Measurements from ENCODE around the gene MAGED2.
"Not testable (repeated sequence)": the region's sequence is repeated elsewhere in the genome, so short reads cannot be mapped to it uniquely, and the experiment has no call there.

Gene MAGED2

DNA sequence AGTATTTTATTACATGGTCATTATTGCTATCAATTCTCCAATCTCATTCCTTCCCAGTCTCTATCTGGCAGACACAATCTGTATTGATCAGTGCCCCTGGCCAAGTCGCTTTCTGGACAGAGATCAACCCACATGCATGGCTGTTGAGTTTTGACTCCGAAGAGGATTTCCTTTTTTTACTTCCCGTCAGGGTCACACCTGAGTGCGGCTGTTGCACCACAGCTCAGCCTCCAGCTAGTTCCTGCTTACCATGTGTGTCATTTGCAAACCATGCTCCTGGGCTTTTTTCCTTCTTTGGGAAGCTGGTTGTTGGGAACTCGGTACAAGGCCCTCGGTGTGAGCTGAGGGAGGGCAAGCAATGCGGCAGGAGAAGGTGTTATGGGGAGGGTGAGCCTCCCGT, 11.7 kb downstream of the MAGED2 start:
- DNase-seq, result no peak

DNA sequence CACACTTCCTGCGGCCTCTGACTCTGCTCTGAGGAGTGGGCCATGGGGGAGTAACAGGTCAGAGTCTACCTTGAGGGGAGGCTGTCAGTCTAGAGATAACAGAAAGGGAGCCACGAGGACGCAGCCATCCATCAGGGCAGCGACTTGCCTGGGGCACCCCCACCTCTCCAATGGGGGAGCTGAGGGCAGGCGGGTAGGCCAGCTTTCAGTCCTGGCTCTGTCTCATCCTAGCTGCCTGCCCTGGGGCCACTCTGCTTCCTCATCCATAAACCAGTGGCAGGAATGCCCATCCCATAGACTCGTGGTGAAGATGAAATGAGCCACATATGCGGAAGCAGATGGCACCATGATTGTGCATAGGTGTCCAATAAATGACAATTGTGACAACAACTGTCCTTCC, 13.2 kb downstream of the MAGED2 start:
- no peak for DNase-seq

DNA sequence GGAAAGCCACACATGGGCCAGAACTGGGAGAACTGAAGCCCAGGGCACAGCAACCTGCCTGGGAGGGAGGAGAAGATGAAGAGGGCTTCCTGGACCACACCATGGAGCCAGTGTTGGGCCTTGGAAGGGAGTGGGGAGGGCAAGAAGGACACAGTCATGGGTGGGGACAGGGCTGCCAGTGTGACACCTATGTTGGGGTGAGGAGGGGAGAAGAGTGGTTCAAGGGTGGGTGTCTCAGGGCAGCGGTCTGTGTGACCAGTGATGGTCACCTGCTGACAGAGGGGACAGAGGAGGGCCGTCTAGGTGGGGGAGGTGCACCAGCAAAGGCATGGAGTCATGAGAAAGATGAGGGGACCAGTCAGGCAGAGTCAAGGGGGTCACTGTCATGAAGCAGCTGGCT, 13.8 kb downstream of the MAGED2 start:
- no peak for DNase-seq

DNA sequence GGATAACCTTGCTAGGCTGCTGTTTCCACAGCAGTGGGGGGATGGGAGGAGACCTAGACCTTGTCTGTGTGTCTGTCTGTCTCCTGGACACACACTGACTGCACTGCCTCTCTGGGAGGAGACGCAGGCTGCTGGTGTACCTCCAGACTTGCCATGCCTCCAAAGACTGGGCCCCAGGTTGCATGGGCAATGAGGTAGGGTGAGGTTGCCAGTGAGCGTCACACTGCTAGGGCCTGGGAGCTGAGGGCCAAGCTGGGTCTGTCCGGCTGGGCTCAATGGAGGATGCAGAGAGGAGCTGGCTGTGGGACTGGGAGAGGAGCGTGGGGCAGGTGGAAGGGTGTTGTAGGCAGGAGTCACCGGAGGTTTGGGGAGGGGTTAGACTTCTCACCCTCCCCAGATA, 16.6 kb downstream of the MAGED2 start:
- no peak for DNase-seq

GRCh38 chrX:54824722-54825121, 17.2 kb downstream of the MAGED2 start:
- no peak for DNase-seq

DNA sequence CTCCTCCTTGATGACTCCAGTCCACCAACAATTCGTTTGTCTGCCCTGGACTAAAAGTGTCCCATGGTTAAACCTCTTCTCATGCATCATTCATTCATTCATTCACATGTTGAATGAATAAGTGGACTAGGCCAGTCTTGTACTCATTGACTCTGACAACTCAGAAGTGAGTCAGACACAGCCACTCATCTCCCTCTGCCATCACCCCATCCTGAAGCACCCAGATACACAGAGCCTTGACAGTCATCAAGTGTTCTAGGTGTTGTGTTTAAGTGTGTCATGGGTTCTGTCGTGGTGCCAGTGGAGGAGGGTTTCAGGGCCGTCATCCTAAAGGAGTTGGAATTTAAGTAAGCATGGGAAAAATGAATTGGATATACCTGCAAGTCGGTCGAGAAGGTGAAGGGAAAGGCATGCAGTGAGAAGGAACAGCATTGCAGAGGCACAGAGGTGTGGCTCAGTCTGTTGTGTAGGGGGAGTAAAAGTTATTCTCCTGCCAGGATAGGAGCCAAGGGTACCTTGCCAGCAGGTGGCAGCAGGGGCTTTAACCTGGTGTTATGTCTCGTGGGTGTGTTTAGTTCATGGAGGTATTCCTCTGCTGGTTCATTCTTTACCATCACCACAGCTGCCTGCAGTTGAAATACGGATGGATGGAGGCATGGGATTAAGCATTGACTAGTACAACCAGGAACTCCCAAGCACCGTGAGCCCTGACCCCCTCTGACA, 18.3 kb downstream of the MAGED2 start:
- DNase-seq, result no peak

DNA sequence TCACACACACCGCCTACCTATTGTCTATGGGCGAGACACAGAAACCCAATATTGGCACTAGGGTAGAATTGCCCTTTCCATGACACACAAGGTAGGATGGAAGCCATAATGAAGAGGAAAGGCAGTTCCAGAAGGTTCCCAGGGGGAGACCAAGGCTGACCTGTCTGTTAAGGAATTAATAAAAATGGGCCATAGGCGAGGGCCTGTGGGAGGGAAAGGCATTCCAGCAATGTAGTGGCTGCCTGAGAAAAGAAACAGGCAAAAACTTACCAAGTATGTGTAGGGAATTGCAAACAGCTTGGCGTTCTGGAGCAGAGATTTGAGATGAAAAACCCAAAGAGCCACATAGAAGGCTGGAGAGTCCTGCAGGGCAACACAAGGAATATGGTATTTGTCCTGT, 19.1 kb downstream of the MAGED2 start:
- DNase-seq, result no peak

DNA sequence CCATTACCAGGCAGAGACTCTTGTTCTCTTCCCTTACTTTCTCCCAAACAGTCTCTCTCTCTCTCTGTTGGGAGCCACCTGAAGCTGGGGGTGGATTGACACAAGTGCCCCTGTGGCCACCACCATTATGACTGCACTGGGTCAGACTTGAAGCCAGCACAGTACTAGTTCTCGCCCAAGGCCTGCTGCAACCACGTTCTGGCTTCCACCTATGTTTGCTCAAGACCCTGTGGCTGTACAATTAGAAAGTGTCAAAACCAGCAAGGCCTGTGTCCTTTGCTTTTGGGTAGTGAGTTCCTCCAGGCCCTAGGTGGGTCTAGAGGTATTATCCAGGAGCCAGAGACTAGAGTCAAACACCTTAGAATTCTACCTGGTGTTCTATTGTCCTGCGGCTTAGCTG, 31.0 kb downstream of the MAGED2 start:
- DNase-seq, result no peak

DNA sequence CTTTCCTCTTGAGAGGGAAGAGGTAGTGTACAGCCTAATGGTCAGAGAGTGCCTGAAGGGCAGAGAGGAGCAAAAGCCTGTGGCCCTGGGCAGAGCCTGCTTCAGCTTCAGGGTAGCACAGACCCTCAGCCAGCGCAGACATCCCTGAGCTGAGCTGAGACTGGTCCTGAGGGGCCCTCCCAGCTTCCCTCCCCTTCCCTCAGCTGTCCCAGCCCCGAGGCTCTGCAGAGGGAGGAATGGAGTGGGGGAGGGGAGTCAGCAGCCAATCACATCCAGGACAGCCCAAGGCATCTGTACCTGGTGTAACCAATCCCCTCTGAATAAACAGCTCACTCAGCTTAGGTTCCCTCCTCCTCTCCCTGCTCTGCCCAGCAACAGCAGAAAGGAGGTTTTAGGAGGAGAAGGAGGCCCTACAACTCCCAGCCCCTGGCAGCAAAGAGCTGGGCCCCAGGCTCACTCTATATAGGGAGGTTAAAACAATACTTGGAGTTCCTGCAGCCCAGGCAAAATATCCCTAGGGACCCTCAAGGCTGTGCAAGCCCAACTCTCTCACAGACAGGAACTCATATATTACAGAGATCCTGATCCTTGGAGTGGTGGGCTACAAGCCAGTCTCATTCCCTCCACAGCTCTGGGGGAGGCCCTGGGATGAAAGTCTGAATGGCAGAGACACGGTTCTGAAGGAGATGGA, 33.8 kb downstream of the MAGED2 start:
- not testable (repeated sequence) for DNase-seq

- no peak for DNase-seq
Observed at GRCh38 chrX:54842607-54843006, 35.1 kb downstream of the MAGED2 start.

DNA sequence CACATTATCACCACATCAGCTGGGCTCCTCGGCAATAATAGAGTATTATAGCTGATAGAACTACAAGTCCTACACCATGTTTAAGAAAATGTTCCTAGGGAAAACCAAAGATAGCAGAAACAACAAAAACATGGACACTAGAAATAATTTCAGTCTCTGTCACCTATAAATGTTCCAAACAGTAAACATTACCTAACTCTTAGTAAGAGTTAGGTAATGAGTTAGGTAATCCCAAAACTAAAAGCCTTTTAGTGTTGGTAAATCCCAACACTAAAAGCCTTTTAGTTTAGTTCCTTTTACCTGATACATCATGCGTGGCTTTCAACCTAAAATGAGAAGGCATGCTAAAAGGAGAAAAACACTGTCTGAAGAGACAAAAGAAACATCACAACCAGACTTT, 35.5 kb downstream of the MAGED2 start:
- no peak for DNase-seq

- not testable (repeated sequence) for DNase-seq
Observed at GRCh38 chrX:54847700-54848099, 40.2 kb downstream of the MAGED2 start.

- no peak for DNase-seq
Observed at GRCh38 chrX:54865208-54865607, 57.7 kb downstream of the MAGED2 start.

All from NCI-H187 treated with DMSO at 0.1 percent for 48 hours (cell line).